OCI-LY1 (cell line): ENCODE data around the gene METAP1D.

ENCODE experiments used
- H2AFZ ChIP-seq: fragments of 200-600 bp; sonication (generic), shearing (Covaris generic); 2 replicates; pipeline ENCODE4 v1.6.0; 2014; ENCODE audit warnings: antibody characterized with exemption, mild to moderate bottlenecking, low read length
- H3F3A ChIP-seq: fragments of 200-600 bp; sonication (generic), shearing (Covaris generic); 2 replicates; pipeline ENCODE4 v1.6.0; 2014; ENCODE audit warnings: mild to moderate bottlenecking, antibody characterized with exemption, low read length, moderate library complexity; ENCODE audit not compliant: insufficient read depth
- H3K27ac ChIP-seq: fragments of 200-600 bp; sonication (generic); 2 replicates; pipeline ENCODE4 v1.5.1; 2014; ENCODE audit warnings: low read length, mixed run types, mild to moderate bottlenecking, low read depth; ENCODE audit not compliant: poor library complexity, severe bottlenecking
- H3K27me3 ChIP-seq: fragments of 200-600 bp; sonication (generic); 2 replicates; pipeline ENCODE4 v1.6.0; 2014; ENCODE audit warnings: antibody characterized with exemption, mild to moderate bottlenecking, low read length, moderate library complexity; ENCODE audit not compliant: insufficient read depth
- H3K36me3 ChIP-seq: fragments of 200-600 bp; sonication (generic); 2 replicates; pipeline ENCODE4 v1.6.1; 2014; ENCODE audit warnings: mild to moderate bottlenecking, antibody characterized with exemption, low read length, moderate library complexity, mixed read lengths; ENCODE audit not compliant: insufficient read depth
- H3K4me1 ChIP-seq: fragments of 200-600 bp; sonication (generic); 2 replicates; pipeline ENCODE4 v1.5.1; 2014; ENCODE audit warnings: mild to moderate bottlenecking, low read length, moderate library complexity; ENCODE audit not compliant: insufficient read depth, severe bottlenecking
- H3K4me2 ChIP-seq: fragments of 200-600 bp; sonication (generic), shearing (Covaris generic); 2 replicates; pipeline ENCODE4 v1.6.1; 2014; ENCODE audit warnings: low read length
- H3K4me3 ChIP-seq: fragments of 200-600 bp; sonication (generic); 2 replicates; pipeline ENCODE4 v1.5.1; 2014; ENCODE audit warnings: low read length, low read depth, mild to moderate bottlenecking, mixed read lengths; ENCODE audit not compliant: poor library complexity, severe bottlenecking
- H3K79me2 ChIP-seq: fragments of 200-600 bp; shearing (Covaris generic); 2 replicates; pipeline ENCODE4 v1.6.1; 2016; ENCODE audit warnings: mixed run types, low read length, mixed read lengths; ENCODE audit not compliant: insufficient read depth
- H3K9ac ChIP-seq: fragments of 200-600 bp; sonication (generic), shearing (Covaris generic); 2 replicates; pipeline ENCODE4 v1.6.1; 2014; ENCODE audit warnings: mild to moderate bottlenecking, low read length, mixed read lengths
- H3K9me2 ChIP-seq: fragments of 200-600 bp; sonication (generic), shearing (Covaris generic); 2 replicates; pipeline ENCODE4 v1.6.1; 2014; ENCODE audit warnings: low read depth, mild to moderate bottlenecking, low read length, mixed read lengths
- H3K9me3 ChIP-seq: fragments of 200-600 bp; shearing (Covaris generic); 2 replicates; pipeline ENCODE4 v1.6.1; 2014; ENCODE audit warnings: low read length, mixed read lengths
- H4K20me1 ChIP-seq: fragments of 200-600 bp; sonication (generic), shearing (Covaris generic); 2 replicates; pipeline ENCODE4 v1.6.0; 2016; ENCODE audit warnings: mild to moderate bottlenecking, low read length; ENCODE audit not compliant: insufficient read depth
- CTCF ChIP-seq: fragments of 200-600 bp; sonication (generic), shearing (Covaris generic); IDR thresholded peaks from 2 replicates; pipeline ENCODE4 v1.5.1; 2017; ENCODE audit warnings: mild to moderate bottlenecking, antibody characterized with exemption, low read length, moderate library complexity, mixed read lengths
- EZH2 ChIP-seq: fragments of 200-600 bp; sonication (generic), shearing (Covaris generic); IDR thresholded peaks from 2 replicates; pipeline ENCODE4 v1.8.0; 2017; ENCODE audit warnings: borderline replicate concordance, mixed run types, mild to moderate bottlenecking, antibody characterized with exemption, low read length, moderate library complexity, mixed read lengths

Gene METAP1D

GRCh38 chr2:172046866-172047565 lies 47.3 kb downstream of the METAP1D start:
- no peak overlapping the region for H3K4me2 ChIP-seq
- no peaks in the 10 kb centered on the region for H3K79me2 ChIP-seq
- no peak overlapping the region for H3K27ac ChIP-seq
- H3K4me1 ChIP-seq: no peaks in the 10 kb centered on the region
- TF ChIP-seq EZH2: no peak
- no peak for TF ChIP-seq CTCF
- H2AFZ ChIP-seq: no peak overlapping the region
- H3K9me3 ChIP-seq: no peaks in the 10 kb centered on the region
- H3K27me3 ChIP-seq: no peaks in the 10 kb centered on the region
- no peaks in the 10 kb centered on the region for H3K9me2 ChIP-seq
- H4K20me1 ChIP-seq: no peaks in the 10 kb centered on the region
- H3K4me3 ChIP-seq: no peak overlapping the region
- H3K9ac ChIP-seq: no peak overlapping the region
- no peaks in the 10 kb centered on the region for H3F3A ChIP-seq
- H3K36me3 ChIP-seq: no peaks in the 10 kb centered on the region

DNA sequence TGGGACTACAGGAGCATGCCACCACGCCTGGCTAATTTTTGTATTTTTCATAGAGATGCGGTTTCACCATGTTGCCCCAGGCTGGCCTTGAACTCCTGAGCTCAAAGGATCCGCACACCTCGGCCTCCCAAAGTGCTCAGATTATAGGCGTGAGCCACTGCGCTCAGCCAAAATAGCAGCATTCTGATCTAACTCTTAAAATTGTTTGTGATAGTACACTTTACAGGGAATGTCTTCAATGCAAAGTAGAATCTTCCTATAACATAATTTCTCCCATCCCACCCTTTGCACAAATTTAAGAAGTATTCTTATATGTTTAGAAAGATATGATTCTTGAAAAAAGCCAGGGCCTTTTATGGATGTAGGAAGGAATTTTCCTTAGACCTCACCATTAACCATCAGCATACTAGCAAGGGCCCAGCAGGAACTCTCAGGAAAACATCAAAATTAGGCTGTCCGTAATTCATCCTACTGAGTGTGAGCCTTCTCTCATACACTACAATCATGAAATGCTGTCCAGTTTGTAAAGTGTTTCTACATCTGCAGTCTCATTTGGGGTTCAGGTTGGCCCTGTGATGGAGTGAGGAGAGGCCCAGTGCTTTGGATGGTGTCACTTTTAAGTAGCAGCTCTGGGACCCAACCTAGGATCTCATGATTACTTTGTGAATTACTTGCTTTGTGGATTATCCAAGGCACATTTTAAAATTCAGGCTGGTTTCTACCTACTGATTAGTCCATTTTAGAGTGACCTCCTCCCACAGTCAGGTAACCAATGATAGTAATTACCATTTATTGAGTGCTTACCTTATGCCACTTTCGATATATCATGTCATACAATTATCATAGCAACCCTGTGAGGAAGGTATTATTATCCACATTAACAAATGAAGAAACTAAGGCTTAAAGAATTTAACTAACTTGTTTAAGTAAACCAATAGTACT lies 48.1 kb downstream of the METAP1D start:
- Histone ChIP-seq H3K27me3 (no peaks in the 10 kb centered on the region), H3K9me2 (no peaks in the 10 kb centered on the region), H3K79me2 (no peaks in the 10 kb centered on the region), H3K4me2 (no peak overlapping the region), H3K36me3 (no peaks in the 10 kb centered on the region), H3K9ac (no peak overlapping the region), H4K20me1 (no peaks in the 10 kb centered on the region), H3K4me3 (no peak overlapping the region), H3K9me3 (no peaks in the 10 kb centered on the region), H2AFZ (no peak overlapping the region), H3K4me1 (no peaks in the 10 kb centered on the region), H3K27ac (no peak overlapping the region), H3F3A (no peaks in the 10 kb centered on the region)
- TF ChIP-seq EZH2: no peak
- no peak for TF ChIP-seq CTCF

GRCh38 chr2:172048508-172049503 lies 49.1 kb downstream of the METAP1D start:
- Histone ChIP-seq H3K4me1 (no peaks in the 10 kb centered on the region), H3K9ac (no peak overlapping the region), H2AFZ (no peak overlapping the region), H3K4me2 (no peak overlapping the region), H3K36me3 (no peaks in the 10 kb centered on the region), H3K4me3 (no peak overlapping the region), H3K9me3 (no peaks in the 10 kb centered on the region), H3F3A (no peaks in the 10 kb centered on the region), H3K9me2 (no peaks in the 10 kb centered on the region), H3K27ac (no peak overlapping the region), H3K27me3 (no peaks in the 10 kb centered on the region), H4K20me1 (no peaks in the 10 kb centered on the region), H3K79me2 (no peaks in the 10 kb centered on the region)
- TF ChIP-seq CTCF: no peak
- TF ChIP-seq EZH2: no peak
